ENCODE results near the gene SCN1A.

Gene SCN1A

DNA sequence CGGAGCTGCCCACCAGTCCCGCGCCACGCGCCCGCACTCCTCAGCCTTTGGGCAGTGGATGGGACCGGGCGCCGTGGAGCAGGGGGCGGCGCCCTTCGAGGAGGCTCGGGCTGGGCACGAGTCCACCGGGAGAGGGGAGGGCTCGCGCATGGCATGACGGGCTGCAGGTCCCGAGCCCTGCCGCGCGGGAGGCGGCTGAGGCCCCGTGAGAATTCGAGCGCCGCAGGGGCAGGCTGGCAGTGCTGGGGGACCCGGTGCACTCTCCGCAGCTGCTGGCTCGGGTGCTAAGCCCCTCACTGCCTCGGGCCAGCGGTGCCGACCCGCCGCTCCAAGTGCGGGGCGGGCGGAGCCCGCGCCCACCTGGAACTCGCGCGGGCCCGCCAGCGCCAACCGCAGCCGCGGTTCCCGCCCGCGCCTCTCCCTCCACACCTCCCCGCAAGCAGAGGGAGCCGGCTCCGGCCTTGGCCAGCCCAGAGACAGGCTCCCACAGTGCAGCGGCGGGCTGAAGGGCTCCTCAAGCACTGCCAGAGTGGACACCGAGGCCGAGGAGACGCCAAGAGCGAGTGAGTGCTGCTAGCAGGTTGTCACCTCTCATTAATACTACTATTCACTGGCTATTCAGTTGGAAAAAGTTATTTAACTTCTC, 170.7 kb downstream of the SCN1A start:
- no peak overlapping the region for H3K27ac ChIP-seq
- H3K36me3 ChIP-seq: no peaks in the 10 kb centered on the region
- no peak for DNase-seq
- H3K9me3 ChIP-seq (ENCODE audit: severe bottlenecking): peaks cover 2% of the 10 kb centered on the region
- TF ChIP-seq, protein P1, sequence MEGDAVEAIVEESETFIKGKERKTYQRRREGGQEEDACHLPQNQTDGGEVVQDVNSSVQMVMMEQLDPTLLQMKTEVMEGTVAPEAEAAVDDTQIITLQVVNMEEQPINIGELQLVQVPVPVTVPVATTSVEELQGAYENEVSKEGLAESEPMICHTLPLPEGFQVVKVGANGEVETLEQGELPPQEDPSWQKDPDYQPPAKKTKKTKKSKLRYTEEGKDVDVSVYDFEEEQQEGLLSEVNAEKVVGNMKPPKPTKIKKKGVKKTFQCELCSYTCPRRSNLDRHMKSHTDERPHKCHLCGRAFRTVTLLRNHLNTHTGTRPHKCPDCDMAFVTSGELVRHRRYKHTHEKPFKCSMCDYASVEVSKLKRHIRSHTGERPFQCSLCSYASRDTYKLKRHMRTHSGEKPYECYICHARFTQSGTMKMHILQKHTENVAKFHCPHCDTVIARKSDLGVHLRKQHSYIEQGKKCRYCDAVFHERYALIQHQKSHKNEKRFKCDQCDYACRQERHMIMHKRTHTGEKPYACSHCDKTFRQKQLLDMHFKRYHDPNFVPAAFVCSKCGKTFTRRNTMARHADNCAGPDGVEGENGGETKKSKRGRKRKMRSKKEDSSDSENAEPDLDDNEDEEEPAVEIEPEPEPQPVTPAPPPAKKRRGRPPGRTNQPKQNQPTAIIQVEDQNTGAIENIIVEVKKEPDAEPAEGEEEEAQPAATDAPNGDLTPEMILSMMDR (IDR thresholded peaks at IDR 0.05; ENCODE audit: low read depth, low read length): no peak
- H3K27me3 ChIP-seq (ENCODE audit: insufficient read depth, low read depth, severe bottlenecking): no peaks in the 10 kb centered on the region
- no peak overlapping the region for H3K4me3 ChIP-seq (ENCODE audit: low read depth, low read length)

DNA sequence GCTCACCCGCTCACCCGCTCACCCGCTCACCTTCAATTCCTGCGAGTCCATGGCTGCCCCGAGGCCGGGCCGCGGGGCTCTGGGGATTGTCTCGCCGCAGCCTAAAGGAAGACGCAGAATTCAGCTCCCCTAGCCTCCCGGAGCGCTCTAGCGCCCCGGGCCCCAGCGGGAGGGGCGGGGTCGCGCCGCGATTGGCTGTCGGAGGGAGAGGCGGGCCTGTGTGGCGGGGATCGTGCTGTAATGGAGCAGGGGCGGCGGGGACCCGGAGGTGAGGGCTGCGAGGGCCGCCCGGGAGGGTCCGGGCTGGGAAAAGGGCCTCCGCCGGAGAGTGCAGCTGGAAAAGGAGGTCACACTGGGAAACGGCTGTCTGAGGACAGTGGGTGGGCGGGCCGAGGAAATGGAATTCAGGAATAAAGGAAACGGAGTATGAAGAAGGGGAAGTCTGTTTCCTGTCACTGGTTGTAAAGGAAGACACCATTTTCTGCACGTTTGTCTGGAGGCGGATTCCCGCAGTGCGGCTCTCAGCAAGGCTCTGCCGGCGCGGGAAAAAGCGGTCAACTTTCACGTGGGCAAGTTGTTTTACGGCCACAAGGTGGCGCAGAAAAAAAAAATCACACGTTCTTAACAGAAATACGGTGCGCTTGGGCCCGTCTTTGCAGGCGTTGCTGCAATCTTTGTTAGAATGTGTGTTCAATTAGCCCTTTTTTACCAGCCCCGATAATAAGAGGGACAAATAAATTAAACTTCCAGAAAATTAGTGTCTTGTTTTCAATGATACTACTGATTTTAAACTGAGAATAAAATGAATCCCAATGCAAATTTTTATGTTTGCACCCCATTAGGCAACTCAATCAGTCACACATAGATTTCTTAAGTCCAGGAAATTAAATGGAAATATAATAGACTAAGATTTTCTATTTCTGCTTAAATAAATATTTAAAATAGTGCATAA, 173.9 kb downstream of the SCN1A start, which contains the start of gene TTC21B:
TTC21B (minus strand) TSS at position 122 of the 952 bp plus-strand sequence; CDS start at position 51, 71 bp downstream.
- H3K9me3 ChIP-seq (ENCODE audit: severe bottlenecking): peaks cover 2% of the 10 kb centered on the region
- H3K4me3 ChIP-seq (ENCODE audit: low read depth, low read length): peak within 1 kb of the TSS; percentile 93
- DNase-seq: peak; percentile 97
- TF ChIP-seq, protein P1 (IDR thresholded peaks at IDR 0.05; ENCODE audit: low read depth, low read length): peak; percentile 62
- H3K27me3 ChIP-seq (ENCODE audit: insufficient read depth, low read depth, severe bottlenecking): no peaks in the 10 kb centered on the region
- peaks cover 6% of the 10 kb centered on the region for H3K36me3 ChIP-seq
- peak within 1 kb of the TSS; percentile 87 for H3K27ac ChIP-seq

DNA sequence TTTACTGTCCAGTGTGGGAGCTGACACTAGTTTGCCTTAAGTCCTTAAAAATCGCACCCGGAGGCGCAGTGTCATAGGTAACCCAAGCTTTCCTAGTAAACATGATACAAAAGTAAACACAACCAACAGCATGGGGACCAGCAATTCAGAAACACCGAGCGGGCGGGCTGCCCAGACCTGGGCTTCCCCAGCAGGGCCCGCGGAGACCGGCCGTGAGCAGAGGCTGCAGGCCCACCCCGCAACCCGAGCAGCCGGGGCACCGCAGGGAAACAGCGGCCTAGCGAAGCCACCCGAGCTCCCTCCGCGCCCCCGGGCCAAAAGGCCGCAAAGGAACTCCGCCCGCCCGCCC, 174.5 kb downstream of the SCN1A start:
- Histone ChIP-seq H3K4me3 (ENCODE audit: low read depth, low read length) (peak overlapping the region; percentile 93), H3K27ac (peak overlapping the region; percentile 87), H3K36me3 (peaks cover 11% of the 10 kb centered on the region), H3K27me3 (ENCODE audit: insufficient read depth, low read depth, severe bottlenecking) (no peaks in the 10 kb centered on the region), H3K9me3 (ENCODE audit: severe bottlenecking) (peaks cover 2% of the 10 kb centered on the region)
- DNase-seq: no peak
- TF ChIP-seq, protein P1 (IDR thresholded peaks at IDR 0.05; ENCODE audit: low read depth, low read length): no peak

DNA sequence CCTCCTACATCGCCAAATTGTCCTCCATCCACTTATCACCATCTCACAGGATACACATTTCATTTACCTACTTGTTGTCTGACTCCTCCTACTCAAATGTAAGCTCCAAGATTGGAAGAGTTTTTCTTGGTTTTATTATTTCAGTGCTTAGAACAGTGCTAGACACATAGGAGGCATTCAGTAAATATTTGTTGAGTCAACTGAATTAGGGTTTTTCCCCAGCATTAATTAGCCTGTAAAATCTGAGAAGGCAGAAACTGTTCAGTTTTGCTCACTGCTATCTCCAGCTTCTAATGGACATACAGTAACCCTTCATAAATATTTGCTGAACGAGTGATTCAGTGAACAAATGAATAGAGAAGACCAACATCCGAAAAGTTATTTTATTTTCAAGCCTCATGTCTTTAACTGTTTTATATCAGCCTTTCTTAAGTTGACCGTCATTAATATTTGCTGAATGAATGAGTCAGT, 175.0 kb downstream of the SCN1A start:
- H3K9me3 ChIP-seq (ENCODE audit: severe bottlenecking): peaks cover 2% of the 10 kb centered on the region
- TF ChIP-seq, protein P1 (IDR thresholded peaks at IDR 0.05; ENCODE audit: low read depth, low read length): no peak
- DNase-seq: no peak
- no peaks in the 10 kb centered on the region for H3K27me3 ChIP-seq (ENCODE audit: insufficient read depth, low read depth, severe bottlenecking)
- H3K27ac ChIP-seq: peak overlapping the region; percentile 87
- H3K36me3 ChIP-seq: peaks cover 16% of the 10 kb centered on the region
- H3K4me3 ChIP-seq (ENCODE audit: low read depth, low read length): peak overlapping the region; percentile 93

DNA sequence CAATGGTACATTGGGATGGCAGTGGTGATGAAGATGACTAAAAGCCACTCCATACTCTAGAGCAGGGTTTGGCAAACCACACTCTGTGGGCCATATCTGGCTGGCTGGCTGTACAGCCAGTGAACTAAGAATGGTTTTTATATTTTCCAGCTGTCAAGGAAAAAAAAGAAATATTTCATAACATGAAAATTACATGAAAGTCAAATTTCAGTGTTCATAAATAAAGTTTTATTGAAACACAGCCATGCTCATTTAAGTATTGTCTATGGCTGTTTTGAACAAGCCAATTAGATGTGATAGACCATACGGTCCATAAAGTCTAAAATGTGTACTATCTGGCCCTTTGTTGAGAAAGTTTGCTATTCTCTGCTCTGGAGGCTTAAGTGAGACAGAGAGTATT, 175.7 kb downstream of the SCN1A start:
- DNase-seq: no peak
- no peak overlapping the region for H3K27ac ChIP-seq

More for the DNA sequence above, 175.7 kb downstream of the SCN1A start:
- H3K27me3 ChIP-seq (ENCODE audit: insufficient read depth, low read depth, severe bottlenecking): no peaks in the 10 kb centered on the region
- TF ChIP-seq, protein P1 (IDR thresholded peaks at IDR 0.05; ENCODE audit: low read depth, low read length): no peak
- peaks cover 2% of the 10 kb centered on the region for H3K9me3 ChIP-seq (ENCODE audit: severe bottlenecking)
- H3K36me3 ChIP-seq: peaks cover 19% of the 10 kb centered on the region
- H3K4me3 ChIP-seq (ENCODE audit: low read depth, low read length): no peak overlapping the region
